ENCODE measurements around the gene TAC3.

DNA sequence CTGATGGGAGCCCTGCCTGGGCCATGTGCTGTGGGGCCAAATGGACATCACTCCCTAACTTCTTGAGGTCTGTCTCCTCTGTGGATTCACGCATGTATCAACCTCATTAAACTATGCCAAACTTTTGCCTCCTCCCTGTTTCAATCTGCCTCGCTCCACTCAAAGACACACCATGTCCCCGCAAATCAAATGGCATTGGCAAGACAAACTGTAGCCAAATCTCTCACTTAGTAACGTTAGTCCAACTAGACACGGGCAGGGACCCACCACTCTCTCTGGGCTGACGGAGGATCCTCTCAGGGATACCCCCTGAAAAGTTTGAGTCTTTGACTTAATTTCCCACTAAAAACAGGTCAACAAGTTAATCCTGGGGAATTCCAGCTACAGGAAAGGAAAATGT lies 18.0 kb downstream of the TAC3 start:
- no peak for TF ChIP-seq POLR2A (IDR thresholded peaks at IDR 0.05)
- TF ChIP-seq, protein P1, sequence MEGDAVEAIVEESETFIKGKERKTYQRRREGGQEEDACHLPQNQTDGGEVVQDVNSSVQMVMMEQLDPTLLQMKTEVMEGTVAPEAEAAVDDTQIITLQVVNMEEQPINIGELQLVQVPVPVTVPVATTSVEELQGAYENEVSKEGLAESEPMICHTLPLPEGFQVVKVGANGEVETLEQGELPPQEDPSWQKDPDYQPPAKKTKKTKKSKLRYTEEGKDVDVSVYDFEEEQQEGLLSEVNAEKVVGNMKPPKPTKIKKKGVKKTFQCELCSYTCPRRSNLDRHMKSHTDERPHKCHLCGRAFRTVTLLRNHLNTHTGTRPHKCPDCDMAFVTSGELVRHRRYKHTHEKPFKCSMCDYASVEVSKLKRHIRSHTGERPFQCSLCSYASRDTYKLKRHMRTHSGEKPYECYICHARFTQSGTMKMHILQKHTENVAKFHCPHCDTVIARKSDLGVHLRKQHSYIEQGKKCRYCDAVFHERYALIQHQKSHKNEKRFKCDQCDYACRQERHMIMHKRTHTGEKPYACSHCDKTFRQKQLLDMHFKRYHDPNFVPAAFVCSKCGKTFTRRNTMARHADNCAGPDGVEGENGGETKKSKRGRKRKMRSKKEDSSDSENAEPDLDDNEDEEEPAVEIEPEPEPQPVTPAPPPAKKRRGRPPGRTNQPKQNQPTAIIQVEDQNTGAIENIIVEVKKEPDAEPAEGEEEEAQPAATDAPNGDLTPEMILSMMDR (IDR thresholded peaks at IDR 0.05): no peak

Measured in prostate gland (tissue), 2 donors.